NCI-H226 (cell line): ENCODE measurements around the gene CELF4.

Experiments used
- DNase-seq: peaks from one replicate; pipeline ENCODE4 v3.0.0-alpha.2; 2015

Gene CELF4

GRCh38 chr18:37339701-37340215, 225.8 kb downstream of the CELF4 start:
- no peak for DNase-seq

- no peak for DNase-seq
Observed at GRCh38 chr18:37336568-37337285, 228.9 kb downstream of the CELF4 start.

GRCh38 chr18:37335409-37335736, 230.2 kb downstream of the CELF4 start:
- DNase-seq: no peak

- DNase-seq: no peak
Observed at GRCh38 chr18:37334631-37335408, 230.8 kb downstream of the CELF4 start.

- DNase-seq: no peak
Observed at GRCh38 chr18:37332628-37333420, 232.8 kb downstream of the CELF4 start.

GRCh38 chr18:37332219-37332618, 233.4 kb downstream of the CELF4 start:
- DNase-seq: no peak

- DNase-seq: no peak
Observed at GRCh38 chr18:37330173-37330572, 235.4 kb downstream of the CELF4 start.

GRCh38 chr18:37328946-37329719, 236.5 kb downstream of the CELF4 start:
- no peak for DNase-seq

GRCh38 chr18:37327063-37327577, 238.5 kb downstream of the CELF4 start:
- DNase-seq: no peak

- no peak for DNase-seq
Observed at GRCh38 chr18:37322492-37323035, 243.0 kb downstream of the CELF4 start.

GRCh38 chr18:37321582-37322491, 243.8 kb downstream of the CELF4 start:
- DNase-seq: no peak

GRCh38 chr18:37320317-37320716, 245.3 kb downstream of the CELF4 start:
- no peak for DNase-seq

- no peak for DNase-seq
Observed at GRCh38 chr18:37318360-37319355, 246.9 kb downstream of the CELF4 start.

GRCh38 chr18:37317486-37317885, 248.1 kb downstream of the CELF4 start:
- no peak for DNase-seq

- DNase-seq: no peak
Observed at GRCh38 chr18:37316468-37316867, 249.1 kb downstream of the CELF4 start.

- DNase-seq: no peak
Observed at GRCh38 chr18:37315935-37316334, 249.7 kb downstream of the CELF4 start.

GRCh38 chr18:37314534-37314933, 251.1 kb downstream of the CELF4 start:
- DNase-seq: no peak

GRCh38 chr18:37313624-37314023, 252.0 kb downstream of the CELF4 start:
- DNase-seq: no peak

- no peak for DNase-seq
Observed at GRCh38 chr18:37309861-37310260, 255.7 kb downstream of the CELF4 start.

- DNase-seq: no peak
Observed at GRCh38 chr18:37309059-37309458, 256.5 kb downstream of the CELF4 start.
